CD4-positive, alpha-beta T cell (primary cell): ENCODE data around the gene P2RY1. TPM values are rescaled to one million over a fixed set of nuclear protein-coding genes. Genes with fewer than 3 reads are reported as not detected.

Experiments used
- ATAC-seq: fragments of 200-7000 bp; cut with Tn5 transposase; one replicate; pipeline ENCODE4 v1.10.0; 2022; ENCODE audit warnings: mild to moderate bottlenecking; ENCODE audit not compliant: poor library complexity
- CTCF ChIA-PET: fragments of 350-600 bp; sonication (Branson Sonifier 250); formaldehyde crosslinking; loops from one replicate; lab custom pipeline; 2021; ENCODE audit warnings: antibody characterized with exemption, inconsistent platforms; lab: Charles Lee
- POLR2A ChIA-PET: fragments of 350-600 bp; sonication (Branson Sonifier 250); formaldehyde crosslinking; loops from one replicate; lab custom pipeline; 2021; ENCODE audit warnings: antibody characterized with exemption, inconsistent platforms; lab: Charles Lee
- DNase-seq, 14 experiments: peaks; one replicate each; pipeline ENCODE4 v3.0.0-alpha.2; 2013 to 2020; ENCODE audit warnings: mixed read lengths in 2 of 14
- H3K27ac ChIP-seq, 2 donors: one replicate each; pipeline versions ENCODE4 v1.5.1 to v1.7.0; 2013; ENCODE audit warnings: low read length in 2 of 2, low read depth in 1 of 2, mild to moderate bottlenecking in 1 of 2
- H3K27me3 ChIP-seq, 2 experiments: 1 replicate in 1 of 2; 2 replicates in 1 of 2; pipeline versions ENCODE4 v1.6.1 to v1.7.0; 2013; ENCODE audit warnings: low read length in 2 of 2, control low read depth in 1 of 2, mild to moderate bottlenecking in 1 of 2, moderate library complexity in 1 of 2; ENCODE audit not compliant: insufficient read depth in 2 of 2, control insufficient read depth in 1 of 2
- H3K36me3 ChIP-seq: one replicate; pipeline ENCODE4 v1.6.1; 2013; ENCODE audit warnings: low read length, control low read depth; ENCODE audit not compliant: insufficient read depth
- H3K4me1 ChIP-seq: one replicate; pipeline ENCODE4 v1.6.1; 2013; ENCODE audit warnings: low read length, control low read depth; ENCODE audit not compliant: insufficient read depth
- H3K4me3 ChIP-seq: one replicate; pipeline ENCODE4 v1.5.1; 2013; ENCODE audit warnings: mild to moderate bottlenecking, low read length, moderate library complexity
- H3K9me3 ChIP-seq, 2 experiments: 1 replicate in 1 of 2; 2 replicates in 1 of 2; pipeline versions ENCODE4 v1.6.1 to v1.7.0; 2013; ENCODE audit warnings: low read length in 2 of 2, mild to moderate bottlenecking in 2 of 2, control low read depth in 1 of 2, moderate library complexity in 1 of 2; ENCODE audit not compliant: control insufficient read depth in 1 of 2, insufficient read depth in 1 of 2
- H3K27ac Mint-ChIP-seq: one replicate; pipeline ENCODE4 v1.8.0; 2020; ENCODE audit warnings: mixed read lengths
- H3K27me3 Mint-ChIP-seq: one replicate; pipeline ENCODE4 v1.8.0; 2021; ENCODE audit warnings: mixed read lengths
- H3K36me3 Mint-ChIP-seq: one replicate; pipeline ENCODE4 v1.8.0; 2021; ENCODE audit warnings: low read depth, mixed read lengths
- H3K4me1 Mint-ChIP-seq: one replicate; pipeline ENCODE4 v1.8.0; 2021; ENCODE audit warnings: low read depth, mixed read lengths
- H3K4me3 Mint-ChIP-seq: one replicate; pipeline ENCODE4 v1.8.0; 2020; ENCODE audit warnings: mild to moderate bottlenecking, mixed read lengths
- H3K9me3 Mint-ChIP-seq: one replicate; pipeline ENCODE4 v1.8.0; 2020; ENCODE audit warnings: mixed read lengths
- intact Hi-C, 2 experiments: fragments of 100-400 bp; cut with DNase I in 1 of 2; cut with micrococcal nuclease in 1 of 2; formaldehyde crosslinking; loops; one replicate each; pipeline versions ENCODE4 v1.15.1 to v1.9.0; 2023 to 2025; cut with DNase I, micrococcal nuclease
- polyA plus RNA-seq, 2 donors: library from polyadenylated mRNA; unstranded; fragments of 120-200 nt; gene quantifications; one replicate each; pipeline ENCODE4 v1.2.1, GENCODE V29; 2013
- total RNA-seq, 174 experiments: library from RNA in 2 of 174; stranded (reverse) in 2 of 174; gene quantifications; one replicate each; pipeline ENCODE4 v1.2.3 and lab custom pipeline; 2021 to 2026
- TF ChIP-seq, protein P1 (sequence below): fragments of 200-600 bp; IDR thresholded peaks from one replicate; pipeline ENCODE4 v1.8.0; 2022; ENCODE audit warnings: antibody characterized with exemption, mild to moderate bottlenecking

P2RY1 gene, protein sequence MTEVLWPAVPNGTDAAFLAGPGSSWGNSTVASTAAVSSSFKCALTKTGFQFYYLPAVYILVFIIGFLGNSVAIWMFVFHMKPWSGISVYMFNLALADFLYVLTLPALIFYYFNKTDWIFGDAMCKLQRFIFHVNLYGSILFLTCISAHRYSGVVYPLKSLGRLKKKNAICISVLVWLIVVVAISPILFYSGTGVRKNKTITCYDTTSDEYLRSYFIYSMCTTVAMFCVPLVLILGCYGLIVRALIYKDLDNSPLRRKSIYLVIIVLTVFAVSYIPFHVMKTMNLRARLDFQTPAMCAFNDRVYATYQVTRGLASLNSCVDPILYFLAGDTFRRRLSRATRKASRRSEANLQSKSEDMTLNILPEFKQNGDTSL
- total RNA-seq (under 1 TPM; 0.11 to 0.17 TPM), total RNA-seq (lab: John Stamatoyannopoulos, UW) (0 to 4.6 (median 0.90) reads per million in 172 experiments)
- 0.24 TPM for polyA plus RNA-seq (2013, experiment 1 of 2)
- 0.27 TPM for polyA plus RNA-seq (2013, experiment 2 of 2)

DNA sequence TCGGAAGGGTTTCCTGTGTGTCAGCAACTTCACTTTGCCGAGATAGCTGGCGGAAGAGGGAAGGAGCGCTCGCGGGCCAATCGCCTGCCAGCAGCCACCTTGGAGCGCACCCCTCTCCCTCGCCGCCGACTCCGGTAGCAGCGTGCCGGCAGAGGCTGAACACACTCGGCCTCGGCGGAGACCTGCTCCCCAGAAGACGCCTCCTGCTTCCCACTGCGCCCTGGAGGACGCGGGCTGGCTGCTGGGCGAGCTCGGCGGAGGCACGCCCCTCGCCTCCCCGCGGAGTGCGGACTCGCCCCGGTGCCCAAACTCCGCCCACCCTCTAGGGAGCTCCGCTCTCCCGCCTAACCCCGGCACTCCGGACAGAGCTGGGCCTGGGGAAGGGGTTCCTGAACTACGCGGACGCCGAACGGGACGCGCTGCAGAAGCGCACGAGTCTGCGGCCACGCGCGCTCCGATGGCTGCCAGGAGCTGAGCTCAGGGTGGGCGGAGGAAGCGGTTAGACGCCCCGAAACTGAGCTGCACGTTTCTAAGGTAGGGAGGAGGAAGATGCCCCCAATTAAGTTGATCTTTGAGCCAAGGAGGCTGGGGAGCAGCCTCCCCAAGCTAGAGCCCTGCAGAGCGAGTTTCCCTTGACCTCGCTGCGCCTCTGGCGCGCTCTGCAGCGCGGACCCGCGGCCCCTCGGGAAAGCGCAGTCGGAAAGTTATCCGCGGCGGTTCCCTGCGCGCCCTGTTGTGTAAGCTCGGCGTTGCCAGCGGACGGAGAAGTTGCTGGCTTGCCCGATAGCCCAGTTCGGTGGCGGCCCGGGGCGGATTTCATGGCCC, at the start of gene P2RY1:
P2RY1 (plus strand) TSS at position 356 of the 825 bp plus-strand sequence. CDS start 652 bp downstream, outside the sequence.
- peak within 1 kb of the TSS; percentile 49 for H3K4me3 ChIP-seq
- intact Hi-C loops = no loop called here
- ATAC-seq (peak; percentile 24), DNase-seq (peak in 4 of 14 experiments; percentile 1 to 47 (median 28))
- H3K4me3 Mint-ChIP-seq = peak within 1 kb of the TSS; percentile 84
- ChIA-PET POLR2A (no interaction called here), CTCF (interaction anchor here (0.6 kb wide), 1 partner anchor 1851 kb away, joined by 6 read pairs; no protein-coding TSS in a partner anchor)
- H3K4me1 Mint-ChIP-seq = peaks cover 9% of the 10 kb centered on the region
- H3K36me3 Mint-ChIP-seq = no peaks in the 10 kb centered on the region
- peaks cover 8 to 25% of the 10 kb centered on the region in 2 experiments for H3K27me3 ChIP-seq
- TF ChIP-seq, protein P1, sequence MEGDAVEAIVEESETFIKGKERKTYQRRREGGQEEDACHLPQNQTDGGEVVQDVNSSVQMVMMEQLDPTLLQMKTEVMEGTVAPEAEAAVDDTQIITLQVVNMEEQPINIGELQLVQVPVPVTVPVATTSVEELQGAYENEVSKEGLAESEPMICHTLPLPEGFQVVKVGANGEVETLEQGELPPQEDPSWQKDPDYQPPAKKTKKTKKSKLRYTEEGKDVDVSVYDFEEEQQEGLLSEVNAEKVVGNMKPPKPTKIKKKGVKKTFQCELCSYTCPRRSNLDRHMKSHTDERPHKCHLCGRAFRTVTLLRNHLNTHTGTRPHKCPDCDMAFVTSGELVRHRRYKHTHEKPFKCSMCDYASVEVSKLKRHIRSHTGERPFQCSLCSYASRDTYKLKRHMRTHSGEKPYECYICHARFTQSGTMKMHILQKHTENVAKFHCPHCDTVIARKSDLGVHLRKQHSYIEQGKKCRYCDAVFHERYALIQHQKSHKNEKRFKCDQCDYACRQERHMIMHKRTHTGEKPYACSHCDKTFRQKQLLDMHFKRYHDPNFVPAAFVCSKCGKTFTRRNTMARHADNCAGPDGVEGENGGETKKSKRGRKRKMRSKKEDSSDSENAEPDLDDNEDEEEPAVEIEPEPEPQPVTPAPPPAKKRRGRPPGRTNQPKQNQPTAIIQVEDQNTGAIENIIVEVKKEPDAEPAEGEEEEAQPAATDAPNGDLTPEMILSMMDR = no peak
- H3K9me3 Mint-ChIP-seq = no peaks in the 10 kb centered on the region
- H3K27me3 Mint-ChIP-seq = peaks cover 36% of the 10 kb centered on the region
- peaks cover 15% of the 10 kb centered on the region for H3K4me1 ChIP-seq
- H3K27ac ChIP-seq = no peak within 1 kb of the TSS
- peaks cover 0 to 17% of the 10 kb centered on the region in 2 experiments for H3K9me3 ChIP-seq
- no peak within 1 kb of the TSS for H3K27ac Mint-ChIP-seq
- H3K36me3 ChIP-seq = no peaks in the 10 kb centered on the region

DNA sequence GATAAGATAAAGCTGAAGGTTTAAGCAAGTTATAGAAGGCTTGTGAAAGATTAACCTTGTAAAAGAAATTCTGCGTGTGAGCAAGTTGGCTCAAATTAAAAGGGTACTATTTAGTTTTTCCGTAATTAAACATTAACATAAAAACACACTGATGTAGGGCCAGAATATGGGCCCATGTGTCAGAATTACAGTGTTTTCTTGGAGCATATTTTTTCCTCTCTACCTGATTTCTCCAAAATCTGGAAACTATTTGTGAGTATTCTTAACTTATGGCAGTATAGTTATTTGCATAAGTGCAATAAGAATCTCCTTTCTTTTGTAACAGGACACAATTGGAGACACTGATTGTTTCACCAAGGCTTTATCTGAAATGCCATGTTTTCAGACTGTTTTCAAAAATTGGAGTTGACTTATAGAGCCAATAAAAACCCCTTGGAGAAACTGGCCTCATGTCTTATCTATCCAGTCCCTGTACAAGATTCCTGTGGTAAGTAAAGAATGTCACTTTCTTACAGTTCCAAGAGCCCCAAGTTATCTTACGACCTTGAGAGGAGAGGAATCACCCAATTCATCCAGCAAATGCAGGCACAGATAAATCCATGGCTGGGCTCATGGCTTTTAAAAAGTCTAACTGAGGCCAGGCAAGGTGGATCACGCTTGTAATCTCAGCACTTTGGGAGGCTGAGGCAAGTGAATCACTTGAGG, 47.8 kb upstream of the P2RY1 start:
- H3K27me3 ChIP-seq = no peaks in the 10 kb centered on the region
- TF ChIP-seq, protein P1 = no peak
- H3K9me3 ChIP-seq = peaks cover 0 to 5% of the 10 kb centered on the region in 2 experiments
- ChIA-PET POLR2A (no interaction called here), CTCF (no interaction called here)
- no peak overlapping the region for H3K4me3 ChIP-seq
- H3K4me1 ChIP-seq = no peaks in the 10 kb centered on the region
- Mint-ChIP-seq H3K36me3 (no peaks in the 10 kb centered on the region), H3K4me1 (no peaks in the 10 kb centered on the region), H3K27ac (no peak overlapping the region), H3K27me3 (no peaks in the 10 kb centered on the region), H3K4me3 (no peak overlapping the region), H3K9me3 (peaks cover 6% of the 10 kb centered on the region)
- DNase-seq = no peak
- H3K27ac ChIP-seq = no peak overlapping the region
- intact Hi-C loops = no loop called here
- no peak for ATAC-seq
- no peaks in the 10 kb centered on the region for H3K36me3 ChIP-seq
